NCI-H1694 treated with DMSO at 0.1 percent for 48 hours (cell line): Measurements from ENCODE around the gene SMCO3.

ENCODE experiments used
- DNase-seq: peaks from one replicate; lab custom pipeline; 2025; lab: John Stamatoyannopoulos, UW

SMCO3 gene

GRCh38 chr12:14827043-14827442, 13.1 kb upstream of the SMCO3 start:
- DNase-seq, result no peak

GRCh38 chr12:14826491-14826890, 12.5 kb upstream of the SMCO3 start:
- no peak for DNase-seq

GRCh38 chr12:14825256-14825655, 11.3 kb upstream of the SMCO3 start:
- DNase-seq, result no peak

- DNase-seq, result no peak
Measured at GRCh38 chr12:14824012-14824634, 10.1 kb upstream of the SMCO3 start.

GRCh38 chr12:14811486-14811885, 2.5 kb downstream of the SMCO3 start:
- DNase-seq, result no peak

- peak; percentile 18 for DNase-seq
Measured at GRCh38 chr12:14810953-14811483, 3.0 kb downstream of the SMCO3 start.

GRCh38 chr12:14810167-14810952, 3.6 kb downstream of the SMCO3 start:
- DNase-seq, result no peak

GRCh38 chr12:14803830-14804160, 10.2 kb downstream of the SMCO3 start:
- no peak for DNase-seq

- DNase-seq, result peak; percentile 100
Measured at GRCh38 chr12:14803011-14803829, 10.8 kb downstream of the SMCO3 start, which contains the start of the genes C12orf60 and WBP11. TSS of gene C12orf60 (plus strand) at chr12:14803670. CDS start at chr12:14822936, 19,266 bp downstream. TSS of gene WBP11 (minus strand) at chr12:14803478. CDS start at chr12:14801383, 2,095 bp downstream.

GRCh38 chr12:14802721-14803010, 11.3 kb downstream of the SMCO3 start:
- no peak for DNase-seq

GRCh38 chr12:14802247-14802646, 11.7 kb downstream of the SMCO3 start:
- DNase-seq, result no peak

- DNase-seq, result no peak
Measured at GRCh38 chr12:14795028-14795448, 18.9 kb downstream of the SMCO3 start.

GRCh38 chr12:14785568-14785967, 28.4 kb downstream of the SMCO3 start:
- DNase-seq, result no peak

- no peak for DNase-seq
Measured at GRCh38 chr12:14784471-14784870, 29.5 kb downstream of the SMCO3 start.

- no peak for DNase-seq
Measured at GRCh38 chr12:14782756-14783155, 31.2 kb downstream of the SMCO3 start.

- DNase-seq, result no peak
Measured at GRCh38 chr12:14781563-14781962, 32.4 kb downstream of the SMCO3 start.

GRCh38 chr12:14780859-14781258, 33.1 kb downstream of the SMCO3 start:
- no peak for DNase-seq

- no peak for DNase-seq
Measured at GRCh38 chr12:14779834-14780233, 34.1 kb downstream of the SMCO3 start.

- no peak for DNase-seq
Measured at GRCh38 chr12:14777271-14777670, 36.7 kb downstream of the SMCO3 start.

- DNase-seq, result no peak
Measured at GRCh38 chr12:14776236-14776961, 37.6 kb downstream of the SMCO3 start.

- DNase-seq, result no peak
Measured at GRCh38 chr12:14775636-14775980, 38.4 kb downstream of the SMCO3 start.
